ENCODE measurements around the gene MROH2B.

- TF ChIP-seq CTCF (IDR thresholded peaks at IDR 0.05) (no peak), POLR2A (IDR thresholded peaks at IDR 0.05) (no peak), EP300 (IDR thresholded peaks at IDR 0.05) (no peak), POLR2AphosphoS5 (IDR thresholded peaks at IDR 0.05) (no peak)
Observed at GRCh38 chr5:41120600-41120999, 49.5 kb upstream of the MROH2B start.

Data from upper lobe of left lung (tissue), 4 donors.